Body of pancreas (tissue), 4 donors: Measurements from ENCODE around the gene CFHR2.

ENCODE experiments used
- CTCF ChIP-seq, 7 experiments: fragments of 450-650 bp in 4 of 7; fragments of 200-600 bp in 3 of 7; sonication (generic) in 3 of 7; IDR thresholded peaks; one replicate each; pipeline ENCODE4 v1.5.1; 2016 to 2019; ENCODE audit warnings: antibody characterized with exemption in 7 of 7
- POLR2A ChIP-seq, 3 donors: fragments of 450-650 bp; IDR thresholded peaks; one replicate each; pipeline ENCODE4 v1.6.1; 2016; ENCODE audit warnings: antibody characterized with exemption in 3 of 3, mild to moderate bottlenecking in 2 of 3

GRCh38 chr1:197003132-197003531 lies 59.6 kb downstream of the CFHR2 start:
- TF ChIP-seq CTCF (IDR thresholded peaks at IDR 0.05) (no peak), POLR2A (IDR thresholded peaks at IDR 0.05) (no peak)
